Left kidney (tissue), 2 donors: ENCODE measurements around the gene SYNRG. TPM values are rescaled to one million over a fixed set of nuclear protein-coding genes. Genes with fewer than 3 reads are reported as not detected.
"Not testable (repeated sequence)": the region's sequence is repeated elsewhere in the genome, so short reads cannot be mapped to it uniquely, and the experiment has no call there.

Source experiments
- DNase-seq: peaks from one replicate; pipeline ENCODE4 v3.0.0-alpha.2; 2013
- polyA plus RNA-seq: library from polyadenylated mRNA; unstranded; fragments of 120-200 nt; gene quantifications from one replicate; pipeline ENCODE4 v1.2.1, GENCODE V29; 2013; ENCODE audit not compliant: insufficient read length

The SYNRG gene
- polyA plus RNA-seq, 1 donor: 47.4 TPM

DNA sequence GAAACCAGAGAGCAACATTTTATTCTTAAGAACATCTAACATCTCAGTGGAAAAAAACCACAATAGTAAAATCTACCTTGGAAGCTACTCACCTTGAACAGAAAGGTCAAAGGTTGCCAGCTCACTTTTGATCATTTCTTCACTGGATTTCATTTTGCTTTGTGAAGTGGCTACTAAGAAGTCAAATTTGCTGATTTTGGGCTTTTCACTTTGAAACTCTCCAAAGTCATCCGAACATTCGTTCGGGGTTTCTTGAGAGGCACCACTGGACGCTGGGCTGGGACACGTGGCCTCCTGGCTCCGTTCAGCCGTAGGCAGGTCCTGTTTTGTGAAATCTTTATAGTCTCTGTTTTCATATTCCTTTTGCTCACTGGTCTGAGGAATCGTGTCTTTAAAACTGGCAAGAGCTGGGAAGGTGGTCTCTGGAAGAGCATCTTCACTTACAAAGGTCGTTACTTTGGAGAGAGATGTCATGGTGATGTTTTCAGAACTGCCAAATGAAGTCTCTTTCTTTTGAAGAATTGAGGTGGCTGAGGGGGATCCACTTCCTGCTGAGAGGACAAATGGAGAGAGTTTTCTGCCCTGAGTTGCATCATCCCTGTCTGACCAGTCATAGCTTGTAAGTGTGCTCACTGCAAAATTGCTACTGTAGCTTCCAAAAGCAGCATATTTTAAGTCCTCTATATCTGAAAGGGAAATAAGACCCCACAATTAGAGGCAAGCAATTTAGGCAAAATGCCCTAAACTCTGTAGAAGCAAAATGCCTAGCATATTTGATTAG is 67.1 kb downstream of the SYNRG start:
- no peak for DNase-seq

GRCh38 chr17:37538981-37539659 is 70.1 kb downstream of the SYNRG start:
- DNase-seq: no peak

DNA sequence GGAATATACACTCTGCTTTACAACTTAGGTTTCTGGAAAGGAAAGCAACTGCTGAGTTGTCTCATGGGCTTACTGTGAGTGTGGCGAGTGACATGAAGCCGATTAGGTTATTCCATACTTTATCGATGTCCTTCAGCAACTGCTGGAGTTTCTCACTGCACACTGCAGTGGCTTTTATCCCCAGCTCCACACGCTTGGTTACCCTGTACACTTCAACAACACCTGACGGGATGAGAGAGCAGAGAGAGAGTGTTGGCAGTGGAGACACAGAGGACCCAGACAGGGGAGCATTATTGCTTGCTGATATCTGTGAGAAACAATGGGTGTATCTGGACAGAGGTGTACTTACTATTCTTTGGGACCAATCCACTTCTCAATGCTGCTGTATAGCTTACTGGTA is 73.3 kb downstream of the SYNRG start:
- no peak for DNase-seq

- no peak for DNase-seq
These were observed 76.5 kb downstream of the SYNRG start for GRCh38 chr17:37532756-37533155.

GRCh38 chr17:37530420-37530819 is 78.8 kb downstream of the SYNRG start:
- DNase-seq: no peak

- peak; percentile 41 for DNase-seq
These were observed 81.9 kb downstream of the SYNRG start for GRCh38 chr17:37527249-37527851.

DNA sequence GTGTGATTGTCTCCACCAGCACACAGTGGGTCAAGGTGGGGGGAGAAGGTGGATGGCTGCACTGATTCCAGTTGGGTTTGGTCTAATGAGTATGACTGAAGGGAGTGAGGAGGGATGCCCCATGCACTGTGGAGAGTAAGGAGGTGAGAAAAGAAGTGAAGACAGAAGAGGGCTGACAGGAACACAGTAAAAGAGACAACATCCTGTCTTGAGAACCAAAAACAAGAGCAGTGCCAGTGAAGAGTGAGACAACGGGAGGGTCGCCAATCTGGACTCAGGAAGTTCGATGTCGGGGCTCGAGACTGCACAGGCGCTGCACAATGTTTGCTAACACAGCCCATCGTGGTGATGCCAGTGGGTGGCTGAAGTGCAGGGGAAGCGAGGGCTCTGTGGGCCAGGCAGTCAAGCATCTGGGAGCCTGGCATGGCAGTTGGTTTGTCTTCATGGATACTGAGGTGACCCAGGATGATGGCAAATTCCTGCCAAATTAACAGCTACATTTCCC is 85.5 kb downstream of the SYNRG start:
- no peak for DNase-seq

DNA sequence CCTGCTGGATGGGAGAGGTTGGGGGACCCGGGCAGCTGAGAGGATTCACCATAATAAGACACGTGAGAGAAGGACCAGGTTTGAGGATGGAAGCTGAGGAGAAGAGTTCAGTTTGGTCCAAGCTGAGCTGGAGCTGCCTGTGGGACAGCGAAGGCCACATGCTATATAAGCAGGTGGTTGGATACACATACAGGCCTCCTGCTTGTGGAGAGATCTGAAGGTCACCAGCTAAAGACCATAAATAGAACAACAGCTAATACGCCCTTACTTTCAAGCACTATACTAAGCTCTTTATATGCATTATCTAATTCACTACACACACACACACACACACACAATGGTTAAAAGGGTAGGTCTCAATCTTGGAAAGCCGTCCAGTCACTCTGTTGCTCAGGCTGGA is 87.4 kb downstream of the SYNRG start:
- DNase-seq: no peak

DNA sequence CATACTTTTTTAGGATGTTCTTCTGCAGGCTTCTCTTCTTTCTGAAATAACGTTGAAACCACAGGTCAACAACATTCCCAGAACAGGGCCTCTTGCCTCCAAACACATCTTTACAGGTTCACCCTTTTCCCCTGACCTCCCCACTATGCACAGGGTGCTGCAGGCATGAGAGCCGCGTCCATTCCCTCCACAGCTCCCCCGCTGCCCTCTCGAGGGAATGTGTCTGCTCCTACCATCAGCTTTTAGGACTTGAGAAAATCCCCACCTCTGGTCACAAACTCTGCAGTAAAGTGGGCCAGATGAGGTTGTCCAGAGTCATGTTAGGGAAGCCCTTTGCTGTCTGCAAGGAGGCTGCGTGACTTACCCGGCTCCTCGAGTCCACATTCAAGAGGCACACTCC is 89.0 kb downstream of the SYNRG start:
- no peak for DNase-seq

GRCh38 chr17:37519251-37519985 is 89.8 kb downstream of the SYNRG start:
- DNase-seq: no peak

- no peak for DNase-seq
These were observed 90.4 kb downstream of the SYNRG start for GRCh38 chr17:37518826-37519225.

GRCh38 chr17:37517881-37518280 is 91.3 kb downstream of the SYNRG start:
- no peak for DNase-seq

DNA sequence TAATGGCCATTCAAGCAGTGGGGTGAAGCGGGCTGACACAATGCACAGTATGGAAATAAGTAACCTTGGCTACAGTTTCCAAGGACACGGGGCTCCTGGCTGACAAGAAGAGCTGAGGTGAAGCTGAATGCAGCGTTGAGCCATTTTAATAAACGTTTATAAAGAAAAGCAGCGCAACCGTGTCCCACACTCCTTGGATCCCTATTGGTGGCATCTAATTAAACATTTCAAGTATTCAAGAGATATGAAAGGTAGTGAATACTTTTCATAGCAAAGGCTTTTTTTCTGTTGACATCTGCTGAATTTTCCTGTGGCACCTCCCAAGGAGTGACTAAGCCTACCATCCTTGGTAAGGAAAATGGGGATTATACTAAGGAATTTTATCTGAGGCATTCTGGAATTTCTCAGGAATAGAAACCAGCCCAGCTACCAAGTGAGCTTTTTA is 93.1 kb downstream of the SYNRG start:
- DNase-seq: no peak

DNA sequence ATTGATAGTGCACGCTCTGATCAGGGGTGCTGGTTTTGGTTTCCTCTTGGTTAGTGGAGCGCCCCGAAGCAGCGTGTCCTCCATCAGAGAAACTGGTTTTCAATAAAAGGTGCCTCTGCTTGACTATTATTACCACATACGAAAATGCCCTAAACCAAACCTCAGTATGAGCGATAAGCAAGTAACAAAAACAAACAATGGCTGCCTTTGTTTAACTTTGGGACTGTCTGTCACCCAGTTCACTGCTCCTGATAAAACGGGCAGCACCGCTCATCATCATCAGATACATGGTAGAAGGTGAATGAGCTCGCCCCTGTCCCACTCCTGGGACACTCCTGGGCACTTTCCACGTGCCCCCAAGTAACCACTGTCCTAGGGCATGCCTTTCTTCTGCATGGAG is 95.5 kb downstream of the SYNRG start:
- DNase-seq: no peak

GRCh38 chr17:37512442-37513068 is 96.7 kb downstream of the SYNRG start:
- no peak for DNase-seq

DNA sequence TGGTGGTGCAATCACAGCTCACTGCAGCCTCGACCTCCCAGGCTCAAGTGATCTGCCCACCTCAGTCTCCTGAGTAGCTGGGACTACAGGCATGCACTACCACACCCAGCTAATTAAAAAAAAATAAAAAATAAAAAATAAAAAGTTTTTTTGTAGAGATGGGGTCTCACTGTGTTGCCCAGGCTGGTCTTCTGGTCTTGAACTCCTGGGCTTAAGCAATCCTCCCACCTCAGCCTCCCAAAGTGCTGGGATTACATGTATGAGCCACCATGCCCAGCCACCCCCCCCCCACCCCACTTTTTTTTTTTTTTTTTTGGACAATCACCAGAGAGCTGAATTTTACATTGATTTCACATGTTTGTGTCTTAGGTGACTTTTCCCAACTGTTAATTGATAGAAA is 97.6 kb downstream of the SYNRG start:
- DNase-seq: not testable (repeated sequence)

GRCh38 chr17:37510056-37510455 is 99.2 kb downstream of the SYNRG start:
- no peak for DNase-seq

DNA sequence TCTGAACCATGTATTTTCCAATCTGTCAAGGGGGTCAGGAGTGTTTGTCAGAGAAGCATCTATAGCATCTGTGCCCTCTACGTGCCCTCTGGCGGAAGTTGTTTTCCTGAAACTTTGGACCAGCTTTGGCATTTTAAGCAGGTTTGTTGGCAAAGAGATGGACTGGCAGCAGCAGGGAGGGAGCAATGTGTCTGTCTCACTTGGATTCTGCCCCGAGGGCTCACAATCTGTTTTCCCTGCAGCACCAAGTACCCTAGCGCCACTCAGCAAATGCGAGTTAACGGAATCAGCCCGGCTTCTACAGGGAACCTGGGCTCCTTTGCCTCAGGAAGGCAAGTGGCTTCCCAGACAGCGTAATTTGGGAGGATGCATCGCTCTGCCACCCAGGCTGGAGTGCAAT is 102.1 kb downstream of the SYNRG start:
- no peak for DNase-seq

DNA sequence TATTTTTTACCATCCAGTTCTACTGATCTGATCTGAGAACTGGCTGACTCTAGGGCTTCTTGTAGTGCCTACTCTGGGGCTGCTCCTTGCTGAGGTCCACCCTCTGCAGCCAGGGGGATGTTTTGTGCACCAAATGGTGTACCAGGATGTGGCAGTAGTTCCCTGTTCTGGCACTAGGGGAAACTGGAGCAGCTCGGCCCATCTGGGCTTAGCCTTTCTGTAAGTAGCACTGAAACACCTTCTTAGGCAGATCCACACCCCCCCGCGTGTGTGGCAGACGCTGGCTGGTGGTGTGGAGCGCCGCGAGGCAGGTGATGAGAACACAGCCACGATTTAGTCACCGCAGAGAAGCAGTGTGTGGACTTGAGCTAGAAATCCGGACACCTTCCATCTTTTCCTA is 102.5 kb downstream of the SYNRG start:
- DNase-seq: no peak

GRCh38 chr17:37505333-37505732 is 103.9 kb downstream of the SYNRG start:
- no peak for DNase-seq

- no peak for DNase-seq
These were observed 106.1 kb downstream of the SYNRG start for GRCh38 chr17:37503148-37503547.
